HG02973 (cell line): Measurements from ENCODE around the gene CTNND2.
A peak's percentile ranks its signal among the peaks of the same experiment; 100 is the strongest.
"Not testable (repeated sequence)": the region's sequence is repeated elsewhere in the genome, so short reads cannot be mapped to it uniquely, and the experiment has no call there.

Source experiments
- ATAC-seq: cut with Tn5 transposase; IDR thresholded peaks from one replicate; pipeline ENCODE4 v1.9.1; 2021; ENCODE audit warnings: moderate library complexity; ENCODE audit not compliant: unreplicated experiment

The CTNND2 gene

DNA sequence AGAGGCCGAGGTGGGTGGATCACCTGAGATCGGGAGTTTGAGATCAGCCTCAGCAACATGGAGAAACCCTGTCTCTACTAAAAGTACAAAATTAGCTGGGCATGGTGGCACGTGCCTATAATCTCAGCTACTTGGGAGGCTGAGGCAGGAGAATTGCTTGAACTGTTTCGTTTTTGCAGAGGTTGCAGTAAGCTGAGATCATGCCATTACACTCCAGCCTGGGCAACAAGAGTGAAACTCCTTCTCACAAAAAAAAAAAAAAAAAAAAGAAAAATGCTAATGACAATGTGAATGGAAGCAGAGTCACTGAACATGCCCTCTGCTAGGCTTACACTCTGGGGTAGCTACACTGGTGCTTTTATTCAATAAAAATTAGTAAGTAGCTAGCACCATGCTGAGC is 899.7 kb downstream of the CTNND2 start:
- not testable (repeated sequence) for ATAC-seq

DNA sequence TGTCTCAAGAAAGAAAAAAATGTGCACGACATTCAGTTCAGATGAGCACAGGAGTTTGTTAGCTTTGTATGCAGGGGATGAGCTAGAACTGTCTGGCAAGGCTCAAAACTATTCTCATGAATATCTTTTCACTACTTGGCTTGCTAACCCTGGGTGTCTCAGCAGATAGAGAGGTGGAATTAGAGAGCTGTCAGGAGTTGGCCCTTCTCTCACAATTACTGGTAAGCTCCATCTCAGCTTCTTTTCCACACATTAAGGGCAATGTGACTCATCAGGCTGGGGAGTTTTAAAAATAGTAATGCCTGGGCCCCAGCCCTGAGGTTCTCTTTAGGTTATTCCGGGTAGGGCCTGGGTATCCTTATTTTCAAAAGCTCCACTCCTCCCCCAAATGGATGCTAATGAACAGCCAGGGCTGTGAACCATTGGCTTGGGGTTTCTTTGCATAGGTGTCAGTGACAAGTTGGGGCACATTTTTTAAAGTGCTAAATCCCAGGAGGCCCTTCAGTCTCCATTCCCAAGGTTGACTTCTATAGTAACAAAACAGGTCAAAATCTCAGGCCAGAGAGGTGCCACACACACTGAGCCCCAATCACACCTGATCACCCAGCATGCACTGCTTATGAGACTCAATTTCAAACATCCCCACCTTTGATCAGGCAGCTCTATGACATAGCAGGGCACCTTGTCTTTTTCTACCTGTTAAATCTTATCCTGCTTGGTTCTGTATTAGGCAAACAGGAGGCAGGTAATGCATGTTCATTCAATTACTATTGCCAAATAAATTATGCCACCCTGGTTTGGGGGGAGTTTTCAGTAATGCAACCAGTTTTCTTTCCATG is 903.5 kb downstream of the CTNND2 start:
- ATAC-seq: no peak

DNA sequence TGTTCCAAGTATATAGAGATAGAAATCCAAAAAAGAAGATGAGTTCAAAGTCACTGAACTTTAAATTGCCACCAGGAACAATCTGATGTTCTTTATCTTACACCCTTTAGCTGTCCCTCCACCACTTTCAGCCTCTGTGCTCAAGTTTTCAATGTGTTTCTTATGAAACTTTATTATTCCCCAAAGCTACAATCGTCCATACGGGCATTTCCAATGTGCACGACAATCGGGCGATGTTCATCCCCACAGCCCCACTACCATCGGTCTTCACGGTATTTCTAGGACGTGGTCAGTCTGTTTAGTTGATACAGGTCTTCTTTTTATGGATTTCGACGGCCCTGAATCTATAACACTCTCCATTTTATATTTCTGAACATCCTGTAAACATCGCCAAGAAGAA is 904.5 kb downstream of the CTNND2 start:
- no peak for ATAC-seq

DNA sequence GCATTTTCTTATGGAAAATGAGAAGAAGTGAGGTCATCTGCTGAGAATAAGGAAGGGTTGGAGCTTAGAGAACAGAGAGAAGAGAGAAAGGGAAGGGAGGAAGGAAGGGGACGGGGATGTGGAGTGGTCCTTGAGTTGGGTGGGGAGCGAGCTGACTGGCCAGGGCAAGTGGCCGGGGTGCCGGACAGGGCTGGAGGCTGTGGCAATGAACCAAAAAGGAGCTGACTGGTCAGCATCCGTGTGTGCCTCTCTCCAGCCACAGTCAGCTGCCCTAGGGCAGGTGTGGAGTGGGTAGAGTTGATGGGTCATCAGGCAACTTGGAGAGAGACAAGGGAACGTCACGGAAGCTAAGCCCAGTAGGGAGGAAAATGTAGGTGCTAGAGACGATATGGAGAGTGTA is 908.4 kb downstream of the CTNND2 start:
- ATAC-seq: no peak

DNA sequence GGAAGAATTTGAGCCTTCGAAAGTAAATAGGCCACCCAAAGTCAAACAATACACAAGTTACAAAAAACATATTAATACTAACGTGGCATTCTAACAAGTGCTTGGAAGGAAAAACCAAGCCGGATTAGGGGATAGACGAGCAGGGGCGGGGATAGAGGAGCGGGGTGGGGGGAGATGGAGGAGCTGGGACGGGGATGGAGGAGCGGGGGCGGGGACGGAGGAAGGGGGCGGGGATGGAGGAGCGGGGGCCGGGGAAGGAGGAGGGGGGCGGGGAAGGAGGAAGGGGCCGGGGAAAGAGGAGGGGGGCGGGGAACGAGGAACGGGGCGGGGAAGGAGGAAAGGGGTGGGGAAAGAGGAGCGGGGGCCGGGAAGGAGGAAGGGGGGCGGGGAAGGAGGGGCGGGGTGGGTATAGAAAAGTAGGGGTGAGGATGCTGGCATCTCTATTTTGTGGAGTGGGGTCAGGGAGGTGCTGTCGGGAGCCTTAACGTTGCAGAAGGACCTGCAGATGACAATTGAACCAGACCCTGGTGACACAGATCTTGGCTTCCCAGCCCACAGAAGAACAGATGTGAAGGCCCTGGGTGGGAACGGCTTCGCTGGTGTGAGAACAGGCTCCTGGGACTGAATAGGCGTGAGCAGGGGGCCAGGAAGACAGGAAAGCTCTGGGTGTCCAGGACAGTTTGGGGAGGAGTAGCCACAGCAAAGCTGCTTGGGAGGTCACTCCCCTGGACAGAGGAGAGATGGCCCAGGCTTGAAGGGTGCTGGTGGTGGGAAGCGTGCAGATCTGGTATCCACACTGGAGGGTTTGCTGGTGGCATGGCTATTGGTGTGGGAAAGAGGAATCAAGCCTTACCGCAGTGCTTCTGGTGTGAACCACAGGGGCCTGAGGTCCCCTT is 909.9 kb downstream of the CTNND2 start:
- no peak for ATAC-seq

DNA sequence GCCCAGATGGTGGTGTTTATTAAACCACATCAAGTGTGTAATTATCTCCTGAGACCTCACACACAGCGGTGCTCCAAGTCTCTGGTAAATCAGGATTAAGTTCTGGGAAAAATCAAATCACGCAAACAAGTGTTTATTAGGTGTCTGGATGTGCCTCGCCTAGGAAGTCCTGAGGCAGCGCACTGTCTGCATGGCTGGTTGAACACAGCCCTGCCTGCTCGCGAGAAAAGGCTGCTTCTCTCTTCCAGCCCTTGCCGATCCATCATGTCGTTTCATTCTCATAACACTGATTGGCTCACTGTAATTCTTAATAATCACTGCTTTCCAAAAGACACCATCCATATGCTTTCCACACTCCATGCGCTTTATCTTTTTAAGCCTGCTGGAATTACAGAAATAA is 913.6 kb downstream of the CTNND2 start:
- ATAC-seq: no peak

DNA sequence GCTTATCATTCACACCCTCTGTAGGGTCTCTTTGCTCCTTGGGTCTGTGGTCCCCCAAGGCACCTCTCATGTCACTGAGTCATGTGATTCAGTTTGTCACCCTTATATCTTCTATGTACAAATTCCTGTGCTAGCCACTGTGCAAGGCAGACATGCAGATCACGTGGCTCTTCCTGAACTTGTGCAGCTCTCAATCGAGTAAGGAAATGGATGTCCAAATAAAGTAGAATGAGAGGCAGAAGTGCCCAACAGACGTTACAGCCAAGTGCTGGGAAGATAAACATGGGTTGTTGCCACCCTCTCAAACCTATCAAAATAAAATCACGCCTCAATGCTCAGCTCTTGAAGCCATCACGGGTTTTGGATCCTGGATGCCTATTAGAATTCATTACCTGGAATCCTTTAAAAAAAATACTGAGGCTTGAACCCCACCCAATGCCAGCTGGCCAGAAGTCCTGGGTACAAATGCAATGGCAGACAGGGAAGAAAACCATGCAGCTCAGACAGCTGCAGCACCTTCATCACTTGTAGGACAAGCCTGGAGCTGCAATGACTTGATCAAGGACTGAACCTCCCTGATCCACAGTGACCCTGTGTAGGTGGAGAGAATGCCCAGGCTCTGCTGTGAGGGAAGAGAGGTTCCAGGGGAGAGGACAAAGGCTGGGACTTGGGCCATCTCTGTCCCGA is 914.5 kb downstream of the CTNND2 start:
- ATAC-seq: no peak

DNA sequence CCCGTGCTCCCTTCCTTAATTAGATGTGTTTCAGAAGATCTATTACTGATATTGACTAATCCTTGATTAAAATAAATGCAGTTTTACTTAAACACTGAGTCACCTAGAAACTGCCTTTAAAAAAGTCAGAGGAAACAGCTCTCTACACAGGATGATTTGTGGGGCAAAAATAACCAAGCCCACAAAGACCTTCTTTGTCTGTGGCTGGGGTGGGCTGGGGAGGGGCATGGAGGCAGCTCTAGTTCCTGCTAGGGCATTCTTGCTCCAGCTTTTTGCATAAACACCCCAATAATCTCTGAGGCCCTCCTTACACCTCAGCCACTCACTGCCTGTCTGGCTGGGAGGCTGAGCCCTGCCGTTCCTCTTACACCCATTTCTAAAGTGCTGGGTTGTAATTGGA is 915.6 kb downstream of the CTNND2 start:
- no peak for ATAC-seq

DNA sequence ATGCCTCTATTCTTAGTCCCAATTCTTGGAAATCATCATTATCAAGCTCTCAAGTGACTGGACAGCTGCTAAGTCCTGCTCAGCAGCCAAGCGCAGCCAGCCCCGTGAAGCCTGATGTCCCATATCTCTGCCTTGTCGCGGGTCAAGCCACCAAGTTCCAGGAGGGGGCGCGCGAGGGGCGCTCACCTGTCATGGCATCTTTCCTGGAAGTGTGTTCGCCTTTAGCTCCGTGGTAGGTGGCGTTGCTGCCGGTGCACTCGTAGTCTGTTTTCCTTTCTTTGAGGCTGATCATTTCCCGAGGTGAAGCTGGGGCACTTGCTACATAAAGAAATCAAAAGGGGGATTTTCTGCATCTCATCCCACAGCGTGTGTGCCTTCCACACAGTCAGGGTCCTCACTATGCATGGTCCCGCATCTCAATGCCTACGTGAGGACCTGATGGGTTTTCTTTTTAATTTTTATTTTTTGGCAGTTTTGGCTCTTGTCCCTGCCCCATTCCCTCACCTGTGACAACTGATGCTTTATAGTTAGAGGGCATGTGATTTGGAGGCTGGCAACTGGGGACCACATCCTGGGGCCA is 916.2 kb downstream of the CTNND2 start:
- peak; percentile 85 for ATAC-seq

DNA sequence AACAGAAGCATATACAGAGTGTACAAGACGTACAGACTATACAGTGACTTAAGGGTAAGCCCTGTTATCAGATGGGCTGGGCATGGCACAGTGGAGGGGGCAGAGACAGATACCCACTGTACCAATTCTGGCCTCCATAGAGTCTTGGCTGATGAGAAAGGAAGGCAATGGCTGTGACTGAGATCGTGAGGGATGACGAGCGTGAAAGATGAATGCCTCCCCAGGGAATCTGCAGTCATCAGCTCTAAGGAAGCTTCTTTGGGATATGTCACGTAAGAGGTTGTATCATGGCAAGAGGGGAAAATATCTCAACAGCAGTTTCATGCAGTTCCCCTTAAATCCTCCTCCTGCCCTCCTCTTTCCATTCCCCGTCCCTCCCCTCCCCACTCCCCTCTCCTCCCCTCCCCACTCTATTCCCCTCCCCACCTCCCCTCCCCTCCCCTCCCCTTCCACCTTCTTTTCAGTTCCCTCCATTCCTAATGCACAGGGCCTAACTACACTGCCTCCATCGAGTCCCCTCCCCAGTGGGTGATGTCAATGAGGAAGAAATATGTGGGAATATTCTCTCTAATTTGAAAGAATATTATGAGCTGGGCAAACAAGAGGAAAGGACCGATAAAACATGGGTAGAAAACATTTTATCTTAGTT is 916.8 kb downstream of the CTNND2 start:
- ATAC-seq: no peak

DNA sequence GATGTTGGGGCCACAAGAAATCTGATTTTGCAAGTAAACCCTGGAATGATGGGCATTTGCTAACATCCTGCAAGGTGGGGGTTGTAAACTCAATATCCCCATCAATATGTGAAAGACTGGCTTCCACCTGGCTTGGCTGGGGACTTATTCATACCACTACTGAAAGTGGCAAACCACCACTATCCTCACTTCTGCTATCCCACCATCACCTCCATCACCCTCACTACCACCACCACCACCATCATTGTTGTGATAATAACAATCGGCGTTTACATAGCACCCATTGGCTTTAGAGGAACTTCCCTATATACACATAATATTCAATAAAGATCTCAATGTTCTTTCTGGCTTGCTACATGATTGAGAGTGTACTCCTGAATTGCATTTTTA is 918.5 kb downstream of the CTNND2 start:
- ATAC-seq: no peak

DNA sequence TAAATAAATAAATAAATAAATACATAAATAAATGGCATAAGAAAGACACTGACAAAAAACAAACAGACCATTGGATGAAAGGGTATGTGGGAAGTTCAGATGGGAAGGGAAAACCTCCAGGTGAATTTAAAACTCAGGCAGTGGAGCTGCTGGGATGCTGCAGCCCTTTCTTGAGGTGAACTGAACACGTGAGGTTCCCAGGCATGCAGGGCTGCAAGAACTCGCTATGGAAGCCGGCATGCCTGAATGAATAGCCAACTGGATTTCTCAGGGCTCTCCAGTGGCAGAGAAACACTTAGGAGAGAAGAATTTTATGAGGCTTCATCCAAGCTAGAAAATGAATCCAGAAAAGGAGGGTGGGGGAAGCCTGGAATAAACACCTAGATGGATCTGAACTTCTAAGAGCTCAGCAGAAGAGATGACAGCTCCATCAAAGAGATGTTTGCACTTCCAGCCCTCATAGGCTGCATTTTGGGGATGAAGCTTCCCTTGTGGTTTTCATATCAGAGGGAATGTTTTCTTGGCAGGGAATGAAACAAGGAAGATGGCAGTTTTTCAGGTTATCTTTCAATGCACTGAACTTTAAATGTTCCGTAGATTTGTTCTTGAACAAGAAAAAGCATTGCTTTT is 919.0 kb downstream of the CTNND2 start:
- ATAC-seq: no peak

DNA sequence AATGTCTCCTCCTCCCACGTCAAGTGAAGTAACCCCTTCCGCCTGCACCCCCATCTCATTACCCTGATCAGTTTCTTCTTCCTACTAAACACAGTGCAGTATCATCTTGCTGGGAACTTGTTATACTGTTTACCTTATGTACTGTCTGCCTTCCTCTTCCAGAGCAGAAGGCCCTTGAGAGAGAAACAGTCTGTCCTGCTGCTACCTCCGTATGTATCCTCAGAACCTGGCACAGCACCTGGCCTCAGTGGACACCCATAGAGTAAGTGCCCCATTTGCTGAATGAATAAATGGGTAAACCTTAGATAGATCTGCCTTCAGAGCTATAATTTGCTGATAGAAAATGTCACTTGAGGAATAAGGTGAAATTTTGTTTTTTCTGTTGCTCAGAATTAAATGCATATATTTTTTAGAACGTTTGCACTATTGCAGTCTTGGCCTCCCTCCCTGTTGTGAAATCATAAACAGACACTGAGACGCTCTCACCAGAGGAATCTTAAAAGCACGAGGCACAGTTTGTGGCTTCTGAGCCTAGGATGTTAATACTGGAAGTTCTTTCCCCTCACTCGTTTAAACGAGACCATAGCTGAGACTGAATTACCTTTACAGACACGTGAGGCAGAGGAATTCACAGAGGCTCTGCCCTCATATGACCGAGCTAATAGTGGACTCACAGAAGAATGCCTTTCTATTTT is 920.1 kb downstream of the CTNND2 start:
- ATAC-seq: no peak

DNA sequence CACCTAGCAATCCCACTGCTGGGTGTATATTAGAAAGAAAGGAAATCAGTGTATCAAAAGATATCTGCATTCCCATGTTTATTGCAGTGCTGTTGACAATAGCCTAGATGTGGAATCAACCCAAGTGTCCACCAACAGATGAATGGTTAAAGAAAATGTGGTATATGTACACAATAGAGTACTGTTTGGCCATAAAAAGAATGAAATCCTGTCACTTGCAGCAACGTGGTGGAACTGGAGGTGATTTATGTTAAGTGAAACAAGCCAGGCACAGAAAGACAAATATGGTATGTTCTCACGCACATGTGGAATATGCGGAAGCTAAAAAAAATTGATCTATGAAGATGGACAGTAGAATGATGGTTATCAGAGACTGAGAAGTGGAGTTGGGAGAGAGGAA is 921.6 kb downstream of the CTNND2 start:
- ATAC-seq: no peak

DNA sequence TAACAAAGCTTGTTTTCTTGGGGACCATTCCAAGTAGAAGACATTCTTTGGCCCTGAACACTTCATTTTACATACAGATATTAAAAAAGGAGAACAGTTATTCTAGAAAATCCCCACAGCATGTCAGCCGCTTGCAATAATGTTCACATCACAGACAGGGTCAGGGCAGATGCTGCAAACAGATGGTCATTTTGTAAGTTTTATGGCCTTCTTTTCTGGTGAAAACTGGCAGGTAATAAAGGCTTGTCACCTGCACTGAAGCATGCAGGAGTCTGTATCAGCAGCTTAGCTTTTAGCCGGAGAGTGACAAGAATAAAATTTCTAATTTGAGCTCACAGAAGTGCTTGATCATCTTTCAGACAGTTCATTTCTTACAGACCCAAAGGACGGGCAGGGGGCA is 922.3 kb downstream of the CTNND2 start:
- no peak for ATAC-seq

DNA sequence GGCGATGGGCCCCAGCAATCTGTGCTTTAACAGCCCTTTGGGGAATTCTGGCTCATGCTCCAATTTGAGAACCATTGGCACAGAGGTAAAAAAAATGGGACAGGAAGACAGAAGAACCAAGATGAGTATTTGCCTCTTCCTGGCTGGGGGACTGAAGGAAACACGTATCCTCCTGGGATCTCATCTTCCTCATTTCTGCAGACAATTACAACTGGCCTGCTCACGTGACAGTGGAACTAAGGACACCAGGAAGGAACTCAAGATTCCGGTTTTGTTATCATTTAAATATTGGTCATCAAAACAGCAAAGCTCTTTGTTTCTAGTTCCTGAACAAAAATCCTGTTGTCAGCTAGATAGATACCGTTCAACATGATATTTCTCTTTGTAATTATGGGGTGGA is 927.2 kb downstream of the CTNND2 start:
- ATAC-seq: no peak

DNA sequence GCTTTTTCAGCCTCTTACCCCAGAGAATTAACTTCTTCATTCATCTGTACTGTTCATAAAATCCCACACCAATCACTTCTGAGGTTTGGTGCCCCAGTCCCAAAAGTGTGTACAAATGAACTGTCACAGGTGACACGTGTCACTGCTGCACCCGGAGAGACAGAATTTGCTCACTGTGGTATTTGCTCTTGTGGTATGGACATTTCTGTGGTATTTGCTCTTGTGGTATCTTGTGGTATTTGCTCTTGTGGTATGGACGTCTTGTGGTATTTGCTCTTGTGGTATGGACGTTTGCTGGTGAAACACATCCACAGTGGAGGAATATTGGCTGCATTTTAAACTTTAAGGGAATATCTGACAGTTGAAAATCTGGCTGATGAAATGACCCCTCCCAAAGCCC is 928.3 kb downstream of the CTNND2 start:
- no peak for ATAC-seq

DNA sequence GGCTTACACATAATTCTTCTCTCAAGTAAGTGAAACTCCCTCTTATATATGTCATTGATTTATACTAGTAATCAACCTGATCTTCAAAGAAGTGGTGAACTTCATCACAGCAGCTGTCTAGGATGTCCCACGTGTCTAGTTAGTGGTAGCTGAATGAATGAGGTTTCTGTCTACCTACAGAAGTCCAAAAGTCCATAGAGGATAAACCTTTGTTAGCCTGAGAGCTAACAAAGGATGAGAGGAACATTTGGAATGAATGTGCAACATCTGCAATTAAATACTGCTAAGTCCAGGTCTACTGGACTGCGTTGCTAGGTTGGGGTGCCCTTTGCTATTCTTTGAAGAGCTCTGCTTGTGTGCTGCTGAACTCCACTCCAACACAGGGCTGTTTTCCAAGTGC is 929.4 kb downstream of the CTNND2 start:
- no peak for ATAC-seq

DNA sequence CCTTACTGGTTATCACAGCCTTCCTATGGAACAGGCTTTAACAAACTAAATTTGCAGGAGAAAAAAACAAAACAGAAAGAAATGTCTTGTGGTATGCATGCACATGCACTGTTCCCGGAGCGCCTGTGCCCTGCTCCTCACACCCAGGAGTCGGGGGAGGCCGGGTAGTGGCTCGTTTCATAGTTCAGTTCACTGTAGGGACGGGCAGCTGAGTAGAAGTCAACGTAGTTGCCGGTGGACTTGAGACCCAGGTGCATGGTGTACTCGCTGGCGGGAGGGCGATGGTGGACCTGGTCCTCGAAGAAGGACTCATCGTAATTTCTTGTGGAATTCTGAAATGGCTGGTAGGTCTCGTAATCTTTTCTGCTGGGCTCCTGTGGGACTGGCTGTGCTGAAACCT is 930.9 kb downstream of the CTNND2 start:
- no peak for ATAC-seq
